ENCODE results near the gene CFAP300. TPM values are rescaled to one million over a fixed set of nuclear protein-coding genes. Genes with fewer than 3 reads are reported as not detected.

The CFAP300 gene
- total and polyA plus RNA-seq, 2 of the 8 experiments (the other 6 are each of a cell fraction or from before 2014, with no cell fraction given) = 2.1 to 2.8 TPM

- Histone ChIP-seq H2BK15ac (ENCODE audit: low read length) (no peak overlapping the region), H4K20me1 (replicated peaks in 1 of 2; ENCODE audit: control insufficient read depth in 1 of 2, insufficient read depth in 2 of 2, low read length in 2 of 2) (peaks cover 0 to 3% of the 10 kb centered on the region in 2 experiments), H2BK5ac (ENCODE audit: low read depth, low read length) (no peak overlapping the region), H3K23me2 (ENCODE audit: low read depth, low read length) (no peaks in the 10 kb centered on the region; the same call in 1 of the 2 replicates), H2BK12ac (ENCODE audit: low read depth, low read length) (no peak overlapping the region), H3K4me3 (ENCODE audit: extremely low read depth in 1 of 4, insufficient read depth in 2 of 4, low read depth in 3 of 4, low read length in 4 of 4) (peak overlapping the region in 1 of 4 experiments; percentile 13; a peak in 1 of 8 replicates), H3K27me3 (replicated peaks in 1 of 4; ENCODE audit: control insufficient read depth in 3 of 4, extremely low read depth in 1 of 4, insufficient read depth in 3 of 4, low read length in 3 of 4) (no peaks in the 10 kb centered on the region), H3K18ac (ENCODE audit: extremely low read depth, low read length) (no peak overlapping the region; the same call in 1 of the 2 replicates), H3K9me3 (ENCODE audit: insufficient read depth in 2 of 2, low read depth in 1 of 2, low read length in 1 of 2) (no peaks in the 10 kb centered on the region), H3K36me3 (ENCODE audit: control insufficient read depth in 2 of 4, insufficient read depth in 4 of 4, low read length in 3 of 4) (peaks cover 0 to 8% (median 0%) of the 10 kb centered on the region in 4 experiments; a peak in 1 of 8 replicates), H3K4me2 (ENCODE audit: insufficient read depth in 1 of 2, low read depth in 2 of 2, low read length in 2 of 2) (peak overlapping the region; percentile 22 to 29; a peak in 3 of 4 replicates), H3K4me1 (replicated peaks in 1 of 4; ENCODE audit: control insufficient read depth in 3 of 4, insufficient read depth in 4 of 4, low read length in 3 of 4) (peaks cover 0 to 35% (median 4%) of the 10 kb centered on the region in 4 experiments; a peak in 5 of 7 replicates), H2BK20ac (ENCODE audit: low read length) (no peak overlapping the region), H3K27ac (ENCODE audit: low read depth, low read length) (no peak overlapping the region), H2AFZ (ENCODE audit: low read length) (no peak overlapping the region), H4K91ac (replicated peaks; ENCODE audit: insufficient read length, low read length) (no peak overlapping the region), H3K56ac (replicated peaks; ENCODE audit: insufficient read length, low read depth, low read length) (no peak overlapping the region), H3K79me1 (ENCODE audit: low read depth, low read length) (peaks cover 5% of the 10 kb centered on the region; the same call in 1 of the 2 replicates), H2AK5ac (ENCODE audit: low read depth, low read length) (no peak overlapping the region), H4K5ac (ENCODE audit: insufficient read length, low read depth, low read length) (no peak overlapping the region), H3K4ac (replicated peaks; ENCODE audit: insufficient read length, low read depth, low read length) (no peak overlapping the region), H2BK120ac (replicated peaks; ENCODE audit: low read depth, low read length) (no peak overlapping the region), H3K14ac (ENCODE audit: insufficient read length) (no peak overlapping the region), H3K23ac (ENCODE audit: insufficient read length) (no peak overlapping the region), H3K9ac (replicated peaks in 1 of 4; ENCODE audit: extremely low read depth in 1 of 4, low read depth in 3 of 4, low read length in 3 of 4) (no peak overlapping the region), H3K79me2 (ENCODE audit: control insufficient read depth in 1 of 2, insufficient read depth in 2 of 2, low read length in 2 of 2) (peaks cover 9 to 87% of the 10 kb centered on the region in 2 experiments; a peak in 3 of 4 replicates), H4K8ac (ENCODE audit: extremely low read depth, insufficient read depth, low read length) (no peak overlapping the region)
- 58% methylated on average over 4 of the region's 4 CpGs; no CpG with 5 or more reads in 1 of the 2 experiments for WGBS, 2 experiments (ENCODE audit: extremely low coverage in 1 of 2, insufficient coverage in 1 of 2, insufficient read length in 1 of 2, insufficient replicate concordance in 2 of 2, low coverage in 1 of 2, low lambda C conversion rate in 2 of 2, missing lambda C conversion rate in 1 of 2)
- 0 out of 2 replicates have a peak, but pooled peaks have one; percentile 15 for TF ChIP-seq CEBPB (IDR thresholded peaks at IDR 0.05; ENCODE audit: low read depth, low read length)
- no peak for TF ChIP-seq NANOG (IDR thresholded peaks at IDR 0.05; ENCODE audit: insufficient read depth, low read depth, low read length, poor library complexity, severe bottlenecking)
- DNase-seq (ENCODE audit: low read depth in 1 of 2, low spot score in 2 of 2) (no peak), FAIRE-seq (peak; percentile 36)
- POLR2A ChIA-PET (ENCODE audit: partially characterized antibody) = interaction anchor here (0.6 to 2.6 kb wide), 6 partner anchors 9 to 352 kb away, joined by 3 to 7 read pairs (median 4); no protein-coding TSS in a partner anchor
- CTCF ChIA-PET (ENCODE audit: partially characterized antibody) = interaction anchor here (0.6 to 1.9 kb wide), 3 partner anchors 149 to 397 kb away, joined by 3 to 4 read pairs (median 4); no protein-coding TSS in a partner anchor
These were observed 72.8 kb downstream of the CFAP300 start for GRCh38 chr11:102119997-102120396.

Data from H1 (cell line).